Measurements from ENCODE around the gene ELL3. TPM values are rescaled to one million over a fixed set of nuclear protein-coding genes. Genes with fewer than 3 reads are reported as not detected.

The ELL3 gene
- total and polyA plus RNA-seq, 2 of the 8 experiments (the other 6 are each of a cell fraction or from before 2014, with no cell fraction given): 9.2 to 13.7 TPM

DNA sequence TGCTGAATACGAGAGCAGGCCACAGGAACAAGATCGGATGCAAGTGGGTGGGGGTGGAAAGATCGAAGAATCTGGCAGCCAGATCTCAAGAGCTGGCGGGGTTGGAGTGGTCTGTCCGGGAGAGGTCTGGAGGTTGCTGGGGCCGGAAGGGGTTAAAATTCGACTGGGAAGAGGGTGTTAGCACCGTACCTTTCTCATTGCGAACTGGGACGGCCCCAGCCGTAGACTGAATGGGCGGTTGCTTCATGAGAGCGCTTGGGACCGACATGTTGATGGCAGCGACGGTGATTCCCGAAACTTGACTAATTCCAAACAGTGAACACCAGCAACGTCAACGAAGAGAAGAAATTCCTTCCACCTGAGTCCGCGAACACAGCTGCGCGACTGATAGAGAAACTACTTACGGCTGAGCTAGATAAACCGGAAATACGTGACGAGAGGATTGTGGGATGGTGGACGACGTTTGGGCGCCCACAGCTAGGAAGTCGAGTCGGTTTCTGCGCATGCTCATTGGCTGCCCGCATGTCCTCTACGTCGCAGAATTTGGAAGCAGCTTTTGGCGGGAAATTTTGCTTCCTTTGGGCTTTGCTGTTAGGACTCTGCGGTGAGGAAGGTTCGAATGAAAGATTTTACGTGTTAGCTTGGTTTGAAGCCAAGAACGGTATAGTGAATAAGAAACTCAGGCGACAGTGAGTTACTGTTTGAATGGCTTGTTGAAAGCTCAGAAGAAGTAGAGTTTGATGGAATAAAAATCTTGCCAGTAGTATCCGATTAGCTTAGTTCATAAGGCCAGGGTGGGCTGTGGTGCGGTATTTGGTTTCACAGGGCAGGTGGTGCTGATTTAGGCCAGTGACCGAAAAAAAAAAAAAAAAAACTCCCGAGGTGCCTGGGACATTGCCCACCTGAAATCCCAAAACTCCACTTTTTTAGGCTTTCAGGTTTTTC, 47.8 kb upstream of the ELL3 start, which contains the start of gene MFAP1:
Gene MFAP1, minus strand, starts transcription at position 389 of the 945 bp plus-strand sequence. Its CDS starts 121 bp downstream, at position 268.
- peak within 1 kb of the TSS; percentile 76; the same call in 1 of the 2 replicates for H4K8ac ChIP-seq (ENCODE audit: extremely low read depth, insufficient read depth, low read length)
- POLR2A ChIA-PET (ENCODE audit: partially characterized antibody): interaction anchor here (0.6 to 3.2 kb wide), 13 partner anchors 19 to 611 kb away, joined by 3 to 22 read pairs (median 4); partner anchors contain the start of genes ELL3, HYPK, PDIA3 and SERINC4
- no peak within 1 kb of the TSS for H3K14ac ChIP-seq (ENCODE audit: insufficient read length)
- WGBS, 2 experiments (ENCODE audit: extremely low coverage in 1 of 2, insufficient coverage in 1 of 2, insufficient read length in 1 of 2, insufficient replicate concordance in 2 of 2, low coverage in 1 of 2, low lambda C conversion rate in 2 of 2, missing lambda C conversion rate in 1 of 2): 13% methylated on average over 46 of the region's 46 CpGs; no CpG with 5 or more reads in 1 of the 2 experiments
- 0 out of 2 replicates have a peak within 1 kb of the TSS, but pooled peaks have one; percentile 67 for H2BK20ac ChIP-seq (ENCODE audit: low read length)
- H3K9ac ChIP-seq (replicated peaks in 1 of 4; ENCODE audit: extremely low read depth in 1 of 4, low read depth in 3 of 4, low read length in 3 of 4): peak within 1 kb of the TSS; percentile 75 to 91 (median 88)
- peak within 1 kb of the TSS; percentile 10 for H4K5ac ChIP-seq (ENCODE audit: insufficient read length, low read depth, low read length)
- peak within 1 kb of the TSS; percentile 55 to 80 for H3K4me2 ChIP-seq (ENCODE audit: insufficient read depth in 1 of 2, low read depth in 2 of 2, low read length in 2 of 2)
- H3K23ac ChIP-seq (ENCODE audit: insufficient read length): no peak within 1 kb of the TSS
- FAIRE-seq: peak; percentile 86
- no peaks in the 10 kb centered on the region for H4K20me1 ChIP-seq (replicated peaks in 1 of 2; ENCODE audit: control insufficient read depth in 1 of 2, insufficient read depth in 2 of 2, low read length in 2 of 2)
- H3K27ac ChIP-seq (ENCODE audit: low read depth, low read length): peak within 1 kb of the TSS; percentile 90
- H3K4me1 ChIP-seq (replicated peaks in 1 of 4; ENCODE audit: control insufficient read depth in 3 of 4, insufficient read depth in 4 of 4, low read length in 3 of 4): peaks cover 0 to 4% (median 2%) of the 10 kb centered on the region in 4 experiments; a peak in 4 of 7 replicates
- peaks cover 0 to 3% of the 10 kb centered on the region in 2 experiments; a peak in 2 of 4 replicates for H3K9me3 ChIP-seq (ENCODE audit: insufficient read depth in 2 of 2, low read depth in 1 of 2, low read length in 1 of 2)
- no peak within 1 kb of the TSS for H2BK15ac ChIP-seq (ENCODE audit: low read length)
- H3K18ac ChIP-seq (ENCODE audit: extremely low read depth, low read length): peak within 1 kb of the TSS; percentile 73; the same call in 1 of the 2 replicates
- CTCF ChIA-PET (ENCODE audit: partially characterized antibody): no interaction called here
- H3K23me2 ChIP-seq (ENCODE audit: low read depth, low read length): no peaks in the 10 kb centered on the region
- no peak within 1 kb of the TSS for H2AK5ac ChIP-seq (ENCODE audit: low read depth, low read length)
- H3K4me3 ChIP-seq (ENCODE audit: extremely low read depth in 1 of 4, insufficient read depth in 2 of 4, low read depth in 3 of 4, low read length in 4 of 4): peak within 1 kb of the TSS; percentile 63 to 98 (median 90)
- peak within 1 kb of the TSS; percentile 98 for H2AFZ ChIP-seq (ENCODE audit: low read length)
- no peaks in the 10 kb centered on the region; the same call in none of the 2 replicates for H3K79me1 ChIP-seq (ENCODE audit: low read depth, low read length)
- H2BK12ac ChIP-seq (ENCODE audit: low read depth, low read length): peak within 1 kb of the TSS; percentile 17; the same call in 1 of the 2 replicates
- H2BK120ac ChIP-seq (replicated peaks; ENCODE audit: low read depth, low read length): no peak within 1 kb of the TSS
- peak within 1 kb of the TSS; percentile 95 for H2BK5ac ChIP-seq (ENCODE audit: low read depth, low read length)
- peak within 1 kb of the TSS; percentile 1 for H4K91ac ChIP-seq (replicated peaks; ENCODE audit: insufficient read length, low read length)
- peak; percentile 72 to 83 for DNase-seq (ENCODE audit: low read depth in 1 of 2, low spot score in 2 of 2)
- H3K79me2 ChIP-seq (ENCODE audit: control insufficient read depth in 1 of 2, insufficient read depth in 2 of 2, low read length in 2 of 2): peaks cover 3 to 36% of the 10 kb centered on the region in 2 experiments
- H3K36me3 ChIP-seq (ENCODE audit: control insufficient read depth in 2 of 4, insufficient read depth in 4 of 4, low read length in 3 of 4): peaks cover 0 to 5% (median 0%) of the 10 kb centered on the region in 4 experiments; a peak in 1 of 8 replicates
- H3K56ac ChIP-seq (replicated peaks; ENCODE audit: insufficient read length, low read depth, low read length): no peak within 1 kb of the TSS
- peaks cover 0 to 16% (median 4%) of the 10 kb centered on the region in 4 experiments; a peak in 4 of 7 replicates for H3K27me3 ChIP-seq (replicated peaks in 1 of 4; ENCODE audit: control insufficient read depth in 3 of 4, extremely low read depth in 1 of 4, insufficient read depth in 3 of 4, low read length in 3 of 4)
- no peak within 1 kb of the TSS for H3K4ac ChIP-seq (replicated peaks; ENCODE audit: insufficient read length, low read depth, low read length)
- TF ChIP-seq, protein P1, sequence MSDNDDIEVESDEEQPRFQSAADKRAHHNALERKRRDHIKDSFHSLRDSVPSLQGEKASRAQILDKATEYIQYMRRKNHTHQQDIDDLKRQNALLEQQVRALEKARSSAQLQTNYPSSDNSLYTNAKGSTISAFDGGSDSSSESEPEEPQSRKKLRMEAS (IDR thresholded peaks at IDR 0.05): peak; percentile 99
- TF ChIP-seq SIRT6 (IDR thresholded peaks at IDR 0.05; ENCODE audit: low read length) (no peak), SP4 (IDR thresholded peaks at IDR 0.05; ENCODE audit: low read length) (no peak), JUND (IDR thresholded peaks at IDR 0.05; ENCODE audit: low read length) (no peak), RNF2 (IDR thresholded peaks at IDR 0.05; ENCODE audit: borderline replicate concordance, low read depth, low read length, missing control alignments, poor library complexity, severe bottlenecking) (peak; percentile 24), RBBP5 (IDR thresholded peaks at IDR 0.05; ENCODE audit: borderline replicate concordance, low read depth, low read length) (peak; percentile 94), HDAC2 (IDR thresholded peaks at IDR 0.05; ENCODE audit: borderline replicate concordance in 1 of 2, low read depth in 2 of 2, low read length in 2 of 2) (peak in 1 of 2 experiments; percentile 68; a peak in 1 of 4 replicates), KDM4A (IDR thresholded peaks at IDR 0.05; ENCODE audit: low read depth, low read length, severe bottlenecking) (peak; percentile 87), BRCA1 (IDR thresholded peaks at IDR 0.05; ENCODE audit: low read depth, low read length) (no peak)
